Endothelial cell (in vitro differentiated cells): ENCODE measurements around the gene NLGN1. TPM values are rescaled to one million over a fixed set of nuclear protein-coding genes. Genes with fewer than 3 reads are reported as not detected.

Experiments used
- DNase-seq: peaks from one replicate; pipeline ENCODE4 v3.0.0; 2021; ENCODE audit warnings: low spot score
- H3K27ac Mint-ChIP-seq: one replicate; pipeline ENCODE4 v1.8.0; 2021; ENCODE audit warnings: mixed read lengths, inconsistent platforms; ENCODE audit not compliant: unreplicated experiment
- H3K27me3 Mint-ChIP-seq: one replicate; pipeline ENCODE4 v1.8.0; 2021; ENCODE audit warnings: mild to moderate bottlenecking, moderate library complexity, mixed read lengths, inconsistent platforms; ENCODE audit not compliant: unreplicated experiment
- H3K36me3 Mint-ChIP-seq: one replicate; pipeline ENCODE4 v1.8.0; 2021; ENCODE audit warnings: mild to moderate bottlenecking, low read depth, mixed read lengths, inconsistent platforms; ENCODE audit not compliant: unreplicated experiment
- H3K4me1 Mint-ChIP-seq: one replicate; pipeline ENCODE4 v1.8.0; 2021; ENCODE audit warnings: mild to moderate bottlenecking, mixed read lengths, inconsistent platforms; ENCODE audit not compliant: unreplicated experiment
- H3K4me3 Mint-ChIP-seq: one replicate; pipeline ENCODE4 v1.8.0; 2021; ENCODE audit warnings: mild to moderate bottlenecking, mixed read lengths, inconsistent platforms; ENCODE audit not compliant: unreplicated experiment
- H3K9me3 Mint-ChIP-seq: one replicate; pipeline ENCODE4 v1.8.0; 2021; ENCODE audit warnings: mixed read lengths, inconsistent platforms; ENCODE audit not compliant: unreplicated experiment
- CTCF ChIP-seq: fragments of 200-600 bp; sonication (generic); IDR thresholded peaks from one replicate; pipeline ENCODE4 v1.5.0; 2021; ENCODE audit warnings: antibody characterized with exemption; ENCODE audit not compliant: unreplicated experiment
- total RNA-seq: library from RNA; stranded (reverse); fragmentation: NEBNext Ultra II Directional; extraction: Animal tissue kit (Norgen Biotek cat#: 25700); gene quantifications from one replicate; pipeline ENCODE4 v1.2.1, GENCODE V29; 2021; ENCODE audit not compliant: unreplicated experiment

NLGN1 gene
- total RNA-seq, 1 donor from 2014 or later: 27.6 TPM

GRCh38 chr3:174020156-174020555 lies 622.6 kb downstream of the NLGN1 start:
- Mint-ChIP-seq H3K4me3 (no peak overlapping the region), H3K4me1 (no peaks in the 10 kb centered on the region), H3K9me3 (no peaks in the 10 kb centered on the region), H3K36me3 (peaks cover 6% of the 10 kb centered on the region), H3K27me3 (no peaks in the 10 kb centered on the region), H3K27ac (no peak overlapping the region)
- no peak for TF ChIP-seq CTCF
- DNase-seq: no peak

- Mint-ChIP-seq H3K4me3 (no peak overlapping the region), H3K9me3 (peaks cover 6% of the 10 kb centered on the region), H3K36me3 (peaks cover 7% of the 10 kb centered on the region), H3K27ac (no peak overlapping the region), H3K4me1 (no peaks in the 10 kb centered on the region), H3K27me3 (peaks cover 1% of the 10 kb centered on the region)
- no peak for DNase-seq
- no peak for TF ChIP-seq CTCF
These were observed 625.9 kb downstream of the NLGN1 start for GRCh38 chr3:174023421-174023820.

- Mint-ChIP-seq H3K4me3 (no peak overlapping the region), H3K27ac (no peak overlapping the region), H3K9me3 (peaks cover 14% of the 10 kb centered on the region), H3K36me3 (peaks cover 15% of the 10 kb centered on the region), H3K4me1 (no peaks in the 10 kb centered on the region), H3K27me3 (peaks cover 3% of the 10 kb centered on the region)
- no peak for TF ChIP-seq CTCF
- no peak for DNase-seq
These were observed 631.1 kb downstream of the NLGN1 start for GRCh38 chr3:174028673-174029072.

- DNase-seq: no peak
- H3K4me1 Mint-ChIP-seq: no peaks in the 10 kb centered on the region
- no peak for TF ChIP-seq CTCF
- H3K27me3 Mint-ChIP-seq: peaks cover 1% of the 10 kb centered on the region
- no peak overlapping the region for H3K4me3 Mint-ChIP-seq
- no peaks in the 10 kb centered on the region for H3K9me3 Mint-ChIP-seq
- no peak overlapping the region for H3K27ac Mint-ChIP-seq
- no peaks in the 10 kb centered on the region for H3K36me3 Mint-ChIP-seq
These were observed 637.9 kb downstream of the NLGN1 start for GRCh38 chr3:174035328-174035886.

GRCh38 chr3:174046311-174046710 lies 648.8 kb downstream of the NLGN1 start:
- Mint-ChIP-seq H3K9me3 (peaks cover 4% of the 10 kb centered on the region), H3K27ac (no peak overlapping the region), H3K4me3 (no peak overlapping the region), H3K27me3 (no peaks in the 10 kb centered on the region), H3K36me3 (peaks cover 10% of the 10 kb centered on the region), H3K4me1 (no peaks in the 10 kb centered on the region)
- DNase-seq: no peak
- TF ChIP-seq CTCF: no peak
